Neural cell (in vitro differentiated cells): Measurements from ENCODE around the gene RASSF8. TPM values are rescaled to one million over a fixed set of nuclear protein-coding genes. Genes with fewer than 3 reads are reported as not detected.

Experiments
- H2AFZ ChIP-seq: fragments of 200-600, 300-800 bp; sonication (generic), shearing (Covaris generic); 2 replicates; pipeline ENCODE4 v1.6.0; 2014; ENCODE audit warnings: low read depth, mild to moderate bottlenecking, antibody characterized with exemption, low read length, moderate library complexity
- H3F3A ChIP-seq: fragments of 200-600 bp; shearing (Covaris generic); 2 replicates; pipeline ENCODE4 v1.6.1; 2016; ENCODE audit warnings: mild to moderate bottlenecking, moderate library complexity, mixed read lengths, antibody characterized with exemption, low read length; ENCODE audit not compliant: insufficient read depth, poor library complexity, severe bottlenecking
- H3K27ac ChIP-seq: fragments of 200-600, 300-800 bp; sonication (generic), shearing (Covaris generic); 2 replicates; pipeline ENCODE4 v1.5.1; 2014; ENCODE audit warnings: mild to moderate bottlenecking, low read length, moderate library complexity
- H3K27me3 ChIP-seq: fragments of 300-800, 200-600 bp; sonication (generic), shearing (Covaris generic); 2 replicates; pipeline ENCODE4 v1.6.0; 2014; ENCODE audit warnings: mild to moderate bottlenecking, low read depth, low read length, moderate library complexity; ENCODE audit not compliant: insufficient read depth
- H3K36me3 ChIP-seq: fragments of 300-800, 200-600 bp; sonication (generic), shearing (Covaris generic); 2 replicates; pipeline ENCODE4 v1.5.1; 2014; ENCODE audit warnings: mild to moderate bottlenecking, antibody characterized with exemption, low read length, moderate library complexity; ENCODE audit not compliant: insufficient read depth
- H3K4me2 ChIP-seq: fragments of 300-800, 200-600 bp; sonication (generic), shearing (Covaris generic); 2 replicates; pipeline ENCODE4 v1.6.0; 2014; ENCODE audit warnings: mild to moderate bottlenecking, low read length
- H3K4me3 ChIP-seq: fragments of 300-800, 200-600 bp; sonication (generic), shearing (Covaris generic); 2 replicates; pipeline ENCODE4 v1.5.1; 2014; ENCODE audit warnings: mild to moderate bottlenecking, low read length, moderate library complexity
- H3K79me2 ChIP-seq: fragments of 200-600 bp; shearing (Covaris generic); replicated peaks from 2 replicates; pipeline ENCODE4 v1.6.0; 2014; ENCODE audit warnings: mild to moderate bottlenecking, low read length, moderate library complexity; ENCODE audit not compliant: insufficient read depth
- H3K9ac ChIP-seq: fragments of 300-800, 200-600 bp; sonication (generic), shearing (Covaris generic); 2 replicates; pipeline ENCODE4 v1.6.1; 2016; ENCODE audit warnings: mild to moderate bottlenecking, low read length, mixed read lengths
- H3K9me2 ChIP-seq: fragments of 200-600 bp; shearing (Covaris generic); 2 replicates; pipeline ENCODE4 v1.6.1; 2016; ENCODE audit warnings: mild to moderate bottlenecking, low read length, mixed read lengths; ENCODE audit not compliant: insufficient read depth
- H3K9me3 ChIP-seq: fragments of 200-600, 300-800 bp; sonication (generic), shearing (Covaris generic); 2 replicates; pipeline ENCODE4 v1.6.1; 2016; ENCODE audit warnings: mild to moderate bottlenecking, mixed run types, low read length, moderate library complexity, mixed read lengths
- H4K20me1 ChIP-seq: fragments of 200-600 bp; shearing (Covaris generic); 2 replicates; pipeline ENCODE4 v1.6.1; 2016; ENCODE audit warnings: mild to moderate bottlenecking, mixed run types; ENCODE audit not compliant: insufficient read depth
- EP300 ChIP-seq: fragments of 450-650 bp; conservative IDR thresholded peaks from 2 replicates; pipeline ENCODE4 v1.6.1; 2014; ENCODE audit warnings: antibody characterized with exemption, mild to moderate bottlenecking, moderate library complexity; ENCODE audit not compliant: poor library complexity, severe bottlenecking
- EZH2 ChIP-seq: fragments of 200-600, 300-800 bp; shearing (Covaris generic), sonication (generic); IDR thresholded peaks from 2 replicates; pipeline ENCODE4 v1.6.1; 2014; ENCODE audit warnings: antibody characterized with exemption, low read length, borderline replicate concordance, mild to moderate bottlenecking; ENCODE audit not compliant: insufficient read depth, poor library complexity, severe bottlenecking
- MXI1 ChIP-seq: fragments of 450-650 bp; conservative IDR thresholded peaks from 2 replicates; pipeline ENCODE4 v1.6.1; 2014; ENCODE audit warnings: antibody characterized with exemption, mild to moderate bottlenecking; ENCODE audit not compliant: poor library complexity, severe bottlenecking
- POLR2AphosphoS5 ChIP-seq: IDR thresholded peaks from 2 replicates; pipeline ENCODE4 v1.6.1; 2012
- RAD21 ChIP-seq: fragments of 450-650 bp; conservative IDR thresholded peaks from 2 replicates; pipeline ENCODE4 v1.6.1; 2014; ENCODE audit warnings: antibody characterized with exemption, mild to moderate bottlenecking, moderate library complexity
- SMC3 ChIP-seq: fragments of 450-650 bp; conservative IDR thresholded peaks from 2 replicates; pipeline ENCODE4 v1.6.1; 2014; ENCODE audit warnings: antibody characterized with exemption, mild to moderate bottlenecking, moderate library complexity; ENCODE audit not compliant: poor library complexity
- TAF1 ChIP-seq: IDR thresholded peaks from 2 replicates; pipeline ENCODE4 v1.6.1; 2012; ENCODE audit warnings: low read depth
- polyA plus RNA-seq: library from polyadenylated mRNA; depleted of rRNA; stranded (reverse); fragments of >200 nt; gene quantifications from 2 replicates; pipeline ENCODE4 v1.2.3, GENCODE V29; 2014
- TF ChIP-seq, protein P1 (sequence below): fragments of 450-650 bp; IDR thresholded peaks from 2 replicates; pipeline ENCODE4 v1.5.1; 2014; ENCODE audit warnings: antibody characterized with exemption, mild to moderate bottlenecking, moderate library complexity; ENCODE audit not compliant: poor library complexity, severe bottlenecking
- TF ChIP-seq, protein P2 (sequence below): IDR thresholded peaks from 2 replicates; pipeline ENCODE4 v1.6.1; 2012; ENCODE audit warnings: borderline replicate concordance

The RASSF8 gene
- polyA plus RNA-seq, 1 donor from 2014 or later, result 11.4 TPM

DNA sequence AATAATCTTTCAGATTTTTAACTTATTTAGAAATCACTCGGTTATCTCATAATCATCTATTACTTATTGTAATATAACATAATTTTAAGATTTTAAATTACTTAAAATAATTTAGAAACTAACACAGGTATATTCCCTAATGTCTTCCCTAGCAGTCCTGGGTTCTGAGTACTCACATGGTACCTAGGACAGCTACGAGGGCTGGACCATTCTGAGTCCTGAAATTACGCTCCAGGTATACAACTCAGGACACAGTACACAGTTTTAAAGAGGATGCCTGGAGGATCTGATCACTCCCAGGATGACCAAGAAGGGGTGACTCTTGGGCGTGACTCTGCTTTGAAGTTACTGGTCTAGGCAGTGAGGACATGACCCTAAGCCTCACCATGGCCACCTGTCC, 9.1 kb upstream of the RASSF8 start:
- Histone ChIP-seq H3K9me3 (no peaks in the 10 kb centered on the region), H3K27ac (no peak overlapping the region), H3K79me2 (no peaks in the 10 kb centered on the region), H3K4me3 (no peak overlapping the region), H3K4me2 (no peak overlapping the region), H3K27me3 (no peaks in the 10 kb centered on the region), H4K20me1 (no peaks in the 10 kb centered on the region), H2AFZ (no peak overlapping the region), H3K9ac (no peak overlapping the region), H3K36me3 (no peaks in the 10 kb centered on the region), H3F3A (no peaks in the 10 kb centered on the region), H3K9me2 (no peaks in the 10 kb centered on the region)
- TF ChIP-seq EZH2 (no peak), POLR2AphosphoS5 (no peak), RAD21 (no peak), TAF1 (no peak), SMC3 (no peak), MXI1 (no peak), EP300 (no peak)
- TF ChIP-seq, protein P1, sequence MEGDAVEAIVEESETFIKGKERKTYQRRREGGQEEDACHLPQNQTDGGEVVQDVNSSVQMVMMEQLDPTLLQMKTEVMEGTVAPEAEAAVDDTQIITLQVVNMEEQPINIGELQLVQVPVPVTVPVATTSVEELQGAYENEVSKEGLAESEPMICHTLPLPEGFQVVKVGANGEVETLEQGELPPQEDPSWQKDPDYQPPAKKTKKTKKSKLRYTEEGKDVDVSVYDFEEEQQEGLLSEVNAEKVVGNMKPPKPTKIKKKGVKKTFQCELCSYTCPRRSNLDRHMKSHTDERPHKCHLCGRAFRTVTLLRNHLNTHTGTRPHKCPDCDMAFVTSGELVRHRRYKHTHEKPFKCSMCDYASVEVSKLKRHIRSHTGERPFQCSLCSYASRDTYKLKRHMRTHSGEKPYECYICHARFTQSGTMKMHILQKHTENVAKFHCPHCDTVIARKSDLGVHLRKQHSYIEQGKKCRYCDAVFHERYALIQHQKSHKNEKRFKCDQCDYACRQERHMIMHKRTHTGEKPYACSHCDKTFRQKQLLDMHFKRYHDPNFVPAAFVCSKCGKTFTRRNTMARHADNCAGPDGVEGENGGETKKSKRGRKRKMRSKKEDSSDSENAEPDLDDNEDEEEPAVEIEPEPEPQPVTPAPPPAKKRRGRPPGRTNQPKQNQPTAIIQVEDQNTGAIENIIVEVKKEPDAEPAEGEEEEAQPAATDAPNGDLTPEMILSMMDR, result no peak

DNA sequence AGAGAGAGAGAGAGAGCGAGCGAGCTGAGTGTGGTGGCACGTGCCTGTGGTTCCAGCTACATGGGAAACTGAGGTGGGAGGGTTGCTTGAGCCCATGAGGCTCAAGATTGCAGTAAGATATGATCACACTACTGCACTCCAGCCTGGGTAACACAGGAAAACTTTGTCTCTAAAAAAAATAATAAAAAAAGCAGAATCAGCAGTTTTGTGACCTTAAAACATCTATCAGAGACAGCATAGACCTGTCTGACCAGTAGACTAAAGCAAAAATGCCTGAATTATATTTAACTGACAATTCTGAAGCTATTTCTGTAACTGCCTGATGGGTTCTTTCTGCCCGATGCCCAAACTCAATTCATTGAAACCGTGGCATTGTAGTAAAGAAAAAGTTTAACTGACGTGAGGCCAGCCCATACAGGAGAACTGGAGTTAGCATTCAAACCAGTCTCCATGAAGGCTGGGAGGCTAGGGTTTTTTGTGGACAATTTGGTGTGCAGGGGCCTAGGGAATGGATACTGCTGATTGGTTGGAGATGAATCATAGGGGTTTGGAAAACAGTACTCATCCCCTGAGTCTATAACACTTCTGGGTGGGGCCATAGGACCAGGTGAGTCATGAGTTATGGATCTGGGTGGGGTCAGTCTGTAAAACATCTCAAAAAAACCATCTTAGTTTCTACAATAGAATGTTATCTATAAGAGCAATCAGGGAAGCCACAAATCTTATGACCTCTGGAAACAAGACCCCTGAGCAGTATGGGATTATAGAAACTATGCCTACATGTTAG, 8.0 kb upstream of the RASSF8 start:
- H3K27ac ChIP-seq, result no peak overlapping the region
- H3K9me3 ChIP-seq, result no peaks in the 10 kb centered on the region
- H3K36me3 ChIP-seq, result no peaks in the 10 kb centered on the region
- H2AFZ ChIP-seq, result no peak overlapping the region
- no peak overlapping the region for H3K4me2 ChIP-seq
- no peak for TF ChIP-seq EZH2
- no peak for TF ChIP-seq POLR2AphosphoS5
- no peak for TF ChIP-seq EP300
- TF ChIP-seq RAD21, result no peak
- no peak for TF ChIP-seq MXI1
- TF ChIP-seq, protein P2, sequence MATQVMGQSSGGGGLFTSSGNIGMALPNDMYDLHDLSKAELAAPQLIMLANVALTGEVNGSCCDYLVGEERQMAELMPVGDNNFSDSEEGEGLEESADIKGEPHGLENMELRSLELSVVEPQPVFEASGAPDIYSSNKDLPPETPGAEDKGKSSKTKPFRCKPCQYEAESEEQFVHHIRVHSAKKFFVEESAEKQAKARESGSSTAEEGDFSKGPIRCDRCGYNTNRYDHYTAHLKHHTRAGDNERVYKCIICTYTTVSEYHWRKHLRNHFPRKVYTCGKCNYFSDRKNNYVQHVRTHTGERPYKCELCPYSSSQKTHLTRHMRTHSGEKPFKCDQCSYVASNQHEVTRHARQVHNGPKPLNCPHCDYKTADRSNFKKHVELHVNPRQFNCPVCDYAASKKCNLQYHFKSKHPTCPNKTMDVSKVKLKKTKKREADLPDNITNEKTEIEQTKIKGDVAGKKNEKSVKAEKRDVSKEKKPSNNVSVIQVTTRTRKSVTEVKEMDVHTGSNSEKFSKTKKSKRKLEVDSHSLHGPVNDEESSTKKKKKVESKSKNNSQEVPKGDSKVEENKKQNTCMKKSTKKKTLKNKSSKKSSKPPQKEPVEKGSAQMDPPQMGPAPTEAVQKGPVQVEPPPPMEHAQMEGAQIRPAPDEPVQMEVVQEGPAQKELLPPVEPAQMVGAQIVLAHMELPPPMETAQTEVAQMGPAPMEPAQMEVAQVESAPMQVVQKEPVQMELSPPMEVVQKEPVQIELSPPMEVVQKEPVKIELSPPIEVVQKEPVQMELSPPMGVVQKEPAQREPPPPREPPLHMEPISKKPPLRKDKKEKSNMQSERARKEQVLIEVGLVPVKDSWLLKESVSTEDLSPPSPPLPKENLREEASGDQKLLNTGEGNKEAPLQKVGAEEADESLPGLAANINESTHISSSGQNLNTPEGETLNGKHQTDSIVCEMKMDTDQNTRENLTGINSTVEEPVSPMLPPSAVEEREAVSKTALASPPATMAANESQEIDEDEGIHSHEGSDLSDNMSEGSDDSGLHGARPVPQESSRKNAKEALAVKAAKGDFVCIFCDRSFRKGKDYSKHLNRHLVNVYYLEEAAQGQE, result no peak
- TF ChIP-seq TAF1, result no peak
- TF ChIP-seq, protein P1, result no peak
- TF ChIP-seq SMC3, result no peak
- no peak overlapping the region for H3K4me3 ChIP-seq
- H4K20me1 ChIP-seq, result no peaks in the 10 kb centered on the region
- no peak overlapping the region for H3K9ac ChIP-seq
- H3K27me3 ChIP-seq, result no peaks in the 10 kb centered on the region
- H3F3A ChIP-seq, result no peaks in the 10 kb centered on the region
- H3K79me2 ChIP-seq, result no peaks in the 10 kb centered on the region
- H3K9me2 ChIP-seq, result no peaks in the 10 kb centered on the region
